ENCODE results near the gene PITRM1.
"Not testable (repeated sequence)": the region's sequence is repeated elsewhere in the genome, so short reads cannot be mapped to it uniquely, and the experiment has no call there.

The PITRM1 gene

DNA sequence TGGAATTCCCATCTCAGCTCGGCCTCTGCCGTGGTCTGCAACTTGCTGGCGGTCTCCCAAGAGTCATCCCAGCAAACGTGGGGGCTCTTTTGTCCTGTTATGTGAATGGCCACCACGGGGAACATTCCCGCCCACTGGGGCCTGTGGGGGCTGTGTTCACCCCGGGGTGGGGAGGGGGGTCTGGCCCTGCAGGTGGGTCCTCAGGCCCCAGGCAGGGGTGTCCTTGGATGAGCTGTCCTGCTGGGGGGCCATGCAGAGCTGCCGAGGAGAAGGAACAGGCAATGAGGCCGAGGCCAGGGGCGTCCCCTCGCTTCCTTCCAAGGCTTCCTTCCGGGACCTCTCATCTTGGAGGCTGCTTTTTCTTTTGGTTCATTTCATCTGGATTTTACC lies 24.4 kb upstream of the PITRM1 start:
- no peak for DNase-seq

DNA sequence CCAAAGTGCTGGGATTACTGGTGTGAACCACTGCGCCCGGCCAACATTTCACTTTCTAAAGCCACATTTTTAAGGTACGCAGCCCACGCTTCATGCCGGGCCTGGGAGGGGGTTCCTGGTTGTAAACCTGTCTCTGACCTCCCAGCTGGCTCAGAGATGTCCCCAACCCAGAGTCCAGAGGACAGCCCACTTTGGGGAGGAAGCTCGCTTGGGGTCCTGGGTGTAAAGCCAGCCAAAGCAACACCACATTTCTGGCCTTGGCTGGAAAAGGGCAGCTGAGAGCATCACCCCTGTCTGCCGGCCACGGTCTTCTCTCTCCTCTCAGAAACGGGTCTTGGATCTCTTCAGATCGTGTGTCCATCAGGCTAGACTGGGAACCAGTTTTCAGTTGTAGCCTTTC lies 23.9 kb upstream of the PITRM1 start:
- DNase-seq, result no peak

DNA sequence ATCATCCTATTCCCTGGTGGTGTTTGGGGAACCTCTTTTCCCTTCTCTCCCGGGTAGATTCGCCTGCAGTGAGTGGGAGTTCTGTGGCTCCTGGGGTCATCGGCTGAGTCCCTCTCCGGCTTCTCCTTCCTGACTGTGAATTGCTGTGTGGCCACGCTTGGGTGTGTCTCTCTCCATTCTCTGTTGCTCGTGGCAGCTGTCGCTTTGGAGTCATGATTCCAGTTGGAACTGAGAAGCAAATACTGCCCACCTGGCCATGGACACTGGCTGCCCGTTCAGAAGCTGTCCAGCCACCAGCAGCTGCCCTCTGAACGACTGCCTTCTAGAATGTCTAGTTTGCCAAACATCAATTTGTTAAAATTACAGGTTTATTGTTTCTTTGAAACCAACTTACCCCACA lies 23.1 kb upstream of the PITRM1 start:
- DNase-seq, result no peak

DNA sequence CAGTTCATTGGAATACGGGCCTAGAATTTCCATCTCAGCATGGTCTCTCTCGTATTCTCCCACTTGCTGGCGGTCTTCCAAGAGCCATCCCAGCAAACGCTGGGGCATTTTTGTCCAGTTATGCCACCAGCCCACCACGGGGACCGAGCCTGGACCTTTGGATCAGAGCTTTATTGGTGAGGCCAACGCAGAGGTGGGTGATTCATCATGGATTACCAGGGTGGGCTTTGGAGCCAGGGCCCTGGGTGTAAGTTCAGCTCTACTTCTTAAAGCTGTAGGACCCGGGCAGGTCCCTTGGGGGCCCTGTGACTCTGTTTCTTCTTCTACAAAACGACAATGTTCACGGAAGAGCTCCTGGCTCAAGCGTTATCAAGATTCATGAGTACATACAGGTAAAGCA lies 22.7 kb upstream of the PITRM1 start:
- no peak for DNase-seq

DNA sequence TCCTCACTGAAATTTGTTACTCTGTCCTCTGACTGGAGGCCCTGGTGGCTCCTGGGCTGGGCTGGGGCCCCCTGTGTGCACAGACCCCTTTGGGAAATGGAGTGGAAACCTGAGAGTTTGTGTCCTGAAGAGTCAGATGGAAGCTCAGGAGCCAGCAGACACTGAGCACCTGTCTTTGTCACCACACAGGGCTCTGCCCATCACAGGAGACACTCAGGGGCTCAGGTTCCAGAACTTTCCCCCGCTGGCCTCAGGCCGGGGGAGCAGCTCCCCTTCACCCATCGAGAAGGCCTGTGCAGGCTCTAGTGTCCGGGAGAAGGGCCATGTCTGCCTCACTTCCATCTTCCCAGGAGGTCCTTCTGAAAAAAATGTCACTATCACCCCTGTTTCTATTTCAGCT lies 22.3 kb upstream of the PITRM1 start:
- no peak for DNase-seq

DNA sequence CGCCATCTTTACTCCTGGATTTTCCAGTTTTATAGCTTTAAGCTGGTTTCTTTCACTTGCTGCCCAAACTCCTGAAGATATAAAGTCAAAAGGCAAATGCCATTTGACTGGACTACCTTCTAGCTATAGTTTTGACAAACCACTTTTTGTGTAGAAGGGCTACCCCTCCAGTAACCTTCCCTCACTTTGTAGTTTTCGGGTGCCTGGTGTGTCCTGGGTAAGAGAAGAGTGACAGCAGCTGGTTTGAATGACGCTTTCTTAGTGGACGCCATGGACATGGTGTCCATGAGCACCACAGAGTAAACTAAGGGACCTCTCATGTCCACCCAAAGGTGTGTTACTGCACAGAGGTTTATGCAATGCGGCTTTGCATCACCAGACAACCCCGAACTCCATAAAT lies 21.2 kb upstream of the PITRM1 start:
- no peak for DNase-seq

DNA sequence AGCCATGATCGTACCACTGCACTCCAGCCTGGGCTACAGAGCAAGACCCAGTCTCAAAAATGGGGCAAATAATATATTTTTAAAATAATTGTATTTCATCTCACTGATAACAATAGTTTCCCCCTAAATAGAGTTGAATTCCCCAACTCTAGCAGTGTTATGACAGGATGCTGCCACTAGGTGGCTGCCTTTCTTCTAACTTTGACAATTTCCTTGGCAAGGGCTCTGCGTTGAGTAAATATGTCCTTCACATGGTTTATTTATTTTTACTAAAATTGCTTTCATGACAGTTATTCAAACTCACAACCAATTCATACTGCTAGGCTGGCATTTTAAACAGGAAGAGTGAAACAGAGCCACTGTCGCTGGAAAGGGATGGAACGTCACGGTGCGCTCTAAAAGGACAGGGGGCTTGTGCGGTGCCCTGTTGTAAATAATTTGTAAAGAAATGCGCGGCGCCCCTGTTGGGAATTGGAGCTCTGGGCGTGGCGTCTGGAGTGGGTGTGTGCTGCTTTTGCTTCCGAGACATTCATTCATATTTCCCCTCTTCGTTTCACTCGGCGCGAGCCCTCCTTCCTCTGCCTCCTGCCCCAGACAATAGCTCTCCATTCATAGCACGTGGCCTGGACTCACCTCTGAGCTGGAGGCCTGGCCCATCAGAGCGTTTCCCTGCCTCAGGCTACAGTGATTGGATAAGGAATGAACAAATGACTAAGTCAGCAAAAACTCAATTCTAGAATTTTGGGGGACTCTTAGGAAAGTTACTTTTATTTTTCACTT lies 20.5 kb upstream of the PITRM1 start:
- DNase-seq, result peak; percentile 36

DNA sequence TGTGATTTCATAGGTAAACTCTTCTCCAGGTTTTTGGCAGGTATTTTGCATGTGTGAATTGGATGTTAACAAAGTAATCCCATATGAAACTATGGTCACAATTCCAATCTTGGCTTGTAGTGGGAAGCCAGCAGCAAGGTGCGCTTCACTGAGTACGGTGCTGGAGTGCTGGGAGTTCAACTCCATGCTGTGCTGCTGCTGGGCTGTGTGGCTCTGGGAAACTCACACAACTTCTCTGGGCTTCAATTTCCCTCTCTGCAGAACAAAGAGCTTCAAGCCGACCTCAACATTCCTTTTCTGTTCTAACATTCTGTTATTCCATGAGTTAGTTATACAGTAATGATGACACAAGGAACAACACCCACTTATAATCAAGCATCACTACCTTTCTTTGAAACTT lies 18.2 kb upstream of the PITRM1 start:
- DNase-seq, result no peak

DNA sequence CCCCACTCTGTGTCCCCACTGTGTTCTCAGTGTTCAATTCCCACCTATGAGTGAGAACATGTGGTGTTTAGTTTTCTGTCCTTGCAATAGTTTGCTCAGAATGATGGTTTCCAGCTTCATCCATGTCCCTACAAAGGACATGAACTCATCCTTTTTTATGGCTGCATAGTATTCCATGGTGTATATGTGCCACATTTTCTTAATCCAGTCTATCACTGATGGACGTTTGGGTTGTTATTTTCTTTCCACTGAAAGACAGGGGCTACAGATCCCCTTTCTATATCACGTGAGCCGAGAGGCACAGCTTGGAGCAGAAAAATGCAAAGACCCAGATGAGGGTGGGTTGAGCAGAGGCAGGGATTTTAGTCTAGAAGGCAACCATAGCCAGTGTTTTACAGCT lies 14.6 kb upstream of the PITRM1 start:
- DNase-seq, result not testable (repeated sequence)

DNA sequence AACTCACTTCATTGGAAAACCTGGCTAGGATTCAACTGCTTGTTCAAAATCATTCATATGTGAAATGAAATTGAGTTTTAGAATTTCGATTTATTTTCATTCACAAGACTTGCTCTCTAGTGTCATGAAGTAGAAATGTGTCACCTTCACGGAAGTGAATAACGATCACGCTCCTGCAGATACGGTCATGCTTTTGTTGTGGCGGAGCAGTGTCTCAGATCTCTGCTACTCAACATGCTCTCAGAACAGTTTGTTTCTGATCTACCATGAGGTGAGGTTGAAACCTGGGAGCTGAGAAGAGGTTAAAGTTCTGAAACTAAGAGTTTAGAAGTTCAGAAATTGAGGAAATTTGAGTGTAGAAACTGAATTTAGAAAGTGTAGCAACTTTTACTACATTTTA lies 13.8 kb upstream of the PITRM1 start:
- no peak for DNase-seq

DNA sequence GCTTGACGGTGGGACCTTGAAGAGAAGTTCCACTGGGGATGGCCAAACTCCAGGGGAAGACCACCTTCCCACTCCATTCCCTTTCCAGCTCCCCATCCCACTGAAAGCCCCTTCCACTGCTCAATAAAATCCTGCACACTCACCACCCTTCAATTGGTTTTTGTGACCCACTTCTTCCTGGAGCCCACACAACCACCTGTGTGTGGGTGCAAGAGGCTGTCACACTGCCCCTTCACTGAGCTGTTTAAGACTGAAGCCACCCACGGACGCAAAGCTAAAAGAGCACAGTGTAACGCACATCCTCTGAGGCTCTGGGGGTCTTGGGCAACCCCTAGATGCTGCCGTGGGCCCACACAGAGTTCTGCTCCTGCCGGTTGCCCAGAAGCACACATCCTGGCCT lies 12.8 kb upstream of the PITRM1 start:
- no peak for DNase-seq

DNA sequence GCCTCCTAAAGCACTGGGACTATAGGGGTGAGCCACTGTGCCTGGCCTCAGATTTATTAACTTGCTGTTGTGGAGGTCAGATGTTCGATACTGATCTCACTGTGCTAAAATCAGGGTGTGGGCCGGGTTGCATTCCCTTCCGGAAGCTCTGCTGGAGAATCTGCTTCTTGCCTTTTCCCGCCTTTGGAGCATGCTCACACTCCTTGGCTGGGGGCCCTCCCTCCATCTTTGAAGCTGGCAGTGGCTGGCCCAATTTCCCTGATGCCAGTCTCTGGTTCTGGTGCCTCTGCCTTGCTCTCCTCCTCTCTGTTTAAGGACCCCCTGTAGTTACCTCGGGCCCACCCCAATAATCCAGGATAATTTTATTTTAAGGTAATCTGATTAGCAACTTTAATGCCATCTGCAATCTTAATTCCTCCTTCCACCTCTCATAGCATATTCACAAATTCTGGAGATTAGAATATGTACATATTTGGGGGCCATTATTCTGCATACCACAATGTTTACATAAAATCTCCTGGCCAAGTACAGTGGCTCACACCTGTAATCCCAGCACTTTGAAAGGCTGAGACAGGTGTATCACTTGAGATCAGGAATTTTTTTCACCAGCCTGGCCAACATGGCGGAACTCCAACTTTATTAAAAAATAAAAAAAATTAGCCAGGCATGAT lies 7.9 kb upstream of the PITRM1 start:
- DNase-seq, result no peak

DNA sequence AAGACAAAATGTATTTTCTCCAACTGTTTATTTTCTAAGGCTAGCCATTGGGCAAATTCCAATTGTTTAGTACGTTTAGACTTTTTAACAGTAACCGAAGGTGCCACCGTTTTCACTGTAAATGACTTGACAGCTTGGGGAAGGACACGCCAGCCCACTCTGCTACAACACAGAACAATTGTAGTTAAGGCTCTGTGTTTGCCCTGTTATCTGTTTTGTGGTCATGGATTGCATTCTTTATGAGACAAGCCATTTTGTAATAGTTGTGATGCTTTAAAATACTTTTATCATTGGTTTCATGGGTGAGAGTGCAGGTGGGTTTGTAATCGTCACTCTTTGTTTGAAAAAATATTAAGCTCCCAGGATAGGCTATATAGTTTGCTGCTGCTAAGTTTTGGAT lies 6.6 kb upstream of the PITRM1 start:
- DNase-seq, result no peak

DNA sequence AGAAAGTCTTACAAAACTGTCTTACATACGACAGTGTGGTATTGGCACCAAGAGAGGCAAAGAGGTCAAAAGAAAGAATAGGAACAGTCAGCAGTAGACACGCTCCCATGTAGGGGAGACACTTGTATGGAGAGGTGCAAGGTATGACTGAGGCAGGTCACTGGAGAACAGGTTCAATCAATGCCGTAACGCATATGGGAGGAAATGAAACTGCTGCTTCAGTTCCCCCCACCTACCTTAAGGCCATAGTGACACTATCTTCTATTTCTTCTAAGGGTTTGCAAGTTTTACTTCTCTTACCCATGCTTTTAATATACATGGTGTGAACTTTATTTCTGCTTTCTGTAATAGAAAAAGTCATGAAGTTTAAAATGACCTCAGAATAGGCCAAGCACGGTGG lies 5.5 kb upstream of the PITRM1 start:
- DNase-seq, result no peak

DNA sequence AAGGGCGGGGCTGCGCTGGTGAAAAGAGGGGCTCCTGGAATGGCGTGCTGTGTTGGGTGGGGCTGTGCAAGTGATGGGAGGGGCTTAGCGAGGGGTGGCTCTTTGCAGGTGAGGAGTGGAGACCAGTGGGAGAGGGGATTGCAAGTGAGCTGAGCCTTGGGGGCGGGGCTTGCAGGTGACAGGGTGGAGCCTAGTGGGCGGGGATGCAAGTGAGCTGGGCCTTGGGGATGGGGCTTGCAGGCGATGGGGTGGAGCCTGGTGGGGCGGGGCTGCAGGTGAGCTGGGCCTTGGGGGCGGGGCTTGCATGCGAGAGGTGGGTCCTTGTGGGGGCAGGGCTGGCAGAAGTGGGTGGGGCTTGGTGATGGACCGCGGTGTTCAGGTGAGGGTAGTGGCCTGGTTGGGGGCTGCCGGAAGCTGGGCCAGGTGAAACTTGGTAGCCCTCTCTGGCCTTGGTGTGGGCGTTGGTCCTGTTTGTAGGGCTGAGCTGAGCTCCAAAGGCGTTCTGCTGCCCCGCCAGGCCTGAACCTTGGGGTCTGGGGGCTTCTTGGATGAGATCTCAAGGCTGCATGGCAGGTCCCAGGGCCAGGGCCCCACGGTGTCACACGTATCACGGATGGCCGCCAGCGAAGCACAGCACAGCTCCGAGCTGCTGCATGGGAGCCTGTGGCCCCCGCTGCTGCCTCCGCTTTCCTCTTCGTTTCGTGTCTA lies 743 bp upstream of the PITRM1 start:
- DNase-seq, result peak; percentile 38

DNA sequence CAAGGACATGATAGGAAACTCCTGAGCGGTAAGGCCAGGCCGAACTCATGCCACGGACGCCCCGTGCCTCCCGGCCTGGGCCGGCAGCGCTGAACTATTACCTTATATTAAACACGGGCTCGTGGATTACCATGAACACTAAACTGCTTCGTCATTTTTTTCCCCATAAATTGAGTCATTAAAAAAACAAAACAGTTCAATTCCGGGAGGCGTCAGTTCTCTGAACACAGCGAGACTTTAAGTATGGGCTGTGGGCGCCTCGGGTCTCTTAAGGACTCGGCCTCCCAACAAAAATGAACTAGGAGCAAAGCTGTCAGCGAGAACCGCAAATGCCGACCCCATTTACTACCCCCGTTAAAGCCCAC lies 519 bp downstream of the PITRM1 start:
- no peak for DNase-seq

DNA sequence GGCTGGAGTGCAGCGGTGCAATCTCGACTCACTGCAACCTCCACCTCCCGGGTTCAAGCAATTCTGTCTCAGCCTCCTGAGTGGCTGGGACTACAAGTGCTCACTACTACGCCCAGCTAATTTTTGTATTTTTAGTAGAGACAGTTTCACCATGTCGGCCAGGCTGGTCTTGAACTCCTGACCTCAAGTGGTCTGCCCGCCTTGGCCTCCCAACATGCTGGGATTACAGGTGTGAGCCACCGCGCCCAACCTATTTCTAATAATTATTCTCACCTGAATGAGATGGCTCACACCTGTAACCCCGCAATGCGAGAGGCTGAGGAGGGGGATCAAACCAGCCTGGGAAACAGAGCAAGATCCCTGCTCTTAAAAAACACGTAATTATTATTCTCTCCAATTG lies 1.1 kb downstream of the PITRM1 start:
- not testable (repeated sequence) for DNase-seq

DNA sequence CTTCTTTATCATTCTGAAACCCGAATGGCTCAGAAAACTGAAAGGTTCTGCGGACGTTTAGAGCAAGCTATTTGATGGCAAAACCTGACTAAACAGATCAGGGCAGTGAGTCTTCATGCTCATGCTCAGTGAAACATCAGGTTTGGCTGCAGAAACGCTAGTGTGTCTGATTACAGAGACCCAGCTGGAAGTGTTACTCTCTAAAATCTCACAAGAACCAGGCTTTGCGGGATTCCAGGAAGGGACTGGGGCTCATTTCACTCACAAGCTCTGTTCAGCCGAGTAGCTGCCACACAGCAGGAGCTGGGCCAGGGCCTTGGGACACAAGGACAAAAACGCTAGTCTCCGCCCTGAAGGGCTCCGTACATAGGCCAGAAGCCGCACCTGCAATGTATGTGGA lies 2.9 kb downstream of the PITRM1 start:
- no peak for DNase-seq

DNA sequence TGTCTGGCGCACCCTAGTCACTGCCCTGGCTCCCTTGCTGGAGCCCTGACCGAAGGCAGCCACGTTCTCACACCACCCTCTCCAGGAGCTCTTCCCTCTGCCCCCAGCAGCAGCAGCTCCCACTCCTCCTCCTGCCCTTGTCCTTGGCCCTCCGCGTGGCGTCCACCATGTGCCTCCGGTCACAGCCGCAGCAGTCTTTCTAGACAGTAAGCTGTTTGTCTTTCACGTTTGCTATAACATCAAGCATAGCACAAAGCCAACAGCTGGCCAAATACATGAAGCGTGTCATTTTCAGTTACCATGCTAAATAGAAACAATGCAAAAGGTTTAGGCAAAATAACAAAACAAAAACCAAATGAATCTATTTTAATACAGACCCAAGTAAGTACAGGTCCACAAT lies 3.3 kb downstream of the PITRM1 start:
- DNase-seq, result no peak

DNA sequence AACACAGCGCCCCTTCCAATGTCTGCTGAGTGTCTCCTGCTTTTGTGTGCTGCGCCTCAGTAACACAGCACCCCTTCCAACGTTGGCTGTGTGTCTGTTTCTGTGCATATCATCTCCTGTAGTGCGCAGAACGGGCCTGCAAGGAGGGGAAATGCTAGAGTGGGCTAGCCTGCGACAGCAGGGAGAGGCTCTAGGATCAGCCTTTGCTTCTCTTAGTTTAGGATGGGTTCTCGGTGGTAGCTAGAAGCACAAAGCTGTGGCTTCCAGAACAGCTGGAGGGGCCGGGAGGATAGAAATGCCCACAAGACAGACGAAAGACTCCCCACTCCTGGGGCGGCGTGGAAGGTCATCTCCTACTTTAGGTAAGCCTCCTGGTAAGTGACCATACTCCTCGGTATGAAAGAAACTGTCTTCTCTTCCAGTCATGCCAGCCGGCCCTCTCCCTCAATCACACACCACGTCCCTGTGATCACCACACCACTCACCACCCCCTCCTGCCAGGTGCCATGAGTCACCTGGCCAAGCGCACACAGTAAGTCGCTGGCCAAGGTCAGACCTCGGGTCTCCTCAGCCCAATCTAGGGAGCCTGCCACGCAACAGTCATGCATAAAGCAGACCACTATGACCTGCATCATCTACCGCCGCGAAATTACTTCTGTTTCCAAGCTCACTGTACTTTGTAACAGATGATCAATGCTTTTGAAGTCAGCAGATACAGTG lies 4.8 kb downstream of the PITRM1 start:
- DNase-seq, result no peak

DNA sequence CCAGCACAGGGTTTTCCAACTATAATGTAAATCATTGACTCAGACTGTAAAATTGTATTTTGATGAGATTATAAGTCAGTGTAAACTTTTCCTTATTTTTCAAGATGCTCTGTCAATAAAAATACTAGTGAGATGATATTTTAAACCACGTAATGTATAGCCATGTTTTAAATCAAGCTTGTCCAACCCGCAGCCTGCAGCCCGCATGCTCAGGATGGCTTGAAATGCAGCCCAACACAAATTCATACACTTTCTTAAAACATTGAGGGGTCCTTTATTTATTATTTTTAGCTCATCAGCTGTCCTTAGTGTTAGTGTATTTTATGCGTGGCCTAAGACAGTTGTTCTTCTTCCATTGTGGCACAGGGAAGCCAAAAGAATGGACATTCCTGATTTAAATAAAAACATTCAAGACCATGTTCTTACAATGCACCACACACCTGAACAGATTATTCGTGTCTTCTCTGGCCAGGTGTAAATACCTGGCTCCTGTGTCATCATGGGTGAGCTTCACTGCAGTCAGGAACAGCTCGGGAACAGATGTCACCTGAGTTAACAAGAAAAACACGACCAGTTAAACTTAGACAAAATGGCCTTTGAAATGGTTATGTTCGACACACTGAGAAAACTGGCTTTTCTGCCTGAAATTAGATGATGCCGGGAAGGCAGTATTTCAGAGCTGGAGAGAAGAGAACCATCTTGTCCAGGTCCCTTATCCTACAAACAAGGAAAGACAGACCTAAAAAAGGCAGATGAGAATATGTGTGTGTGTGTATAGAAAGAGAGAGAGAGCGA lies 5.9 kb downstream of the PITRM1 start:
- DNase-seq, result no peak

DNA sequence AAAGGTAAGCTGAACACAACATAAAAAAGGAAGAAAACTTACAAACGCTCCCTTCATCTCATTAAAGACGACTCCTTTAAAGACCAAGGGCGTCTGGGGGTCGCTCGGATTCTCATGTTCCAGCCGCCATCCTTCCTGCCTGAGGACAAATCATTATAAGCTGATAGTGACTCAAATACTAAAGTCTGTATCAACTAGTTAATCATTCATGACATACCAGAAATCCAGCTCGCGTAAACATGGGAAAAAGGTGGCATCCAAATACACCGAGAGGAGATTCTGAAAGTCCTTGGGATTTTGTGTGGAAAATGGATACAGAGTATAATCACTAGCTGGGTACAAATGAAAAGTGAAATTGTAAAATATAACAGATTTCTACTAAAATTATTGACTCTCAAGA lies 7.4 kb downstream of the PITRM1 start:
- no peak for DNase-seq

DNA sequence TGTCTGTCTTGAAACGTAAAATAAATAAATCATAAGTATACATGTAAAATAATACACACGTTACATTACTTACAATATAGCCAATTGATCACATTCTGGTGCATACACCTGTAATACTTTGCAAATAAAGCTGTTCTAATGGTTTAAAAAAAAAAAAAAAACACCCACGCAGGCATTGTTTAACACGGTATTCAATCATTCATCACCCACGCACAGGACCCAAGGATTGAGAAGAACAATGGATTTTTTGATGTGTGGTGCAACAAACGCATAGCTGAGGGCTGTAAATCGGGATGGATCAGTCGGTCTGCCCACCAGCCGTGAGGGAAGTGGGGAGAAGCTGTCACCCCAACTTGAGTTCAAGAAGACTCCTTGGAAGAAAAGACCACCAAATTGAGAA lies 8.7 kb downstream of the PITRM1 start:
- no peak for DNase-seq

Data from NCI-H2081 treated with DMSO at 0.1 percent for 48 hours (cell line).